ENCODE measurements around the gene SAT2. TPM values are rescaled to one million over a fixed set of nuclear protein-coding genes. Genes with fewer than 3 reads are reported as not detected.

Gene SAT2
- total and polyA plus RNA-seq, 2 of the 13 experiments (the other 11 are each of a cell fraction or from before 2014, with no cell fraction given): 37.6 to 93.7 TPM

DNA sequence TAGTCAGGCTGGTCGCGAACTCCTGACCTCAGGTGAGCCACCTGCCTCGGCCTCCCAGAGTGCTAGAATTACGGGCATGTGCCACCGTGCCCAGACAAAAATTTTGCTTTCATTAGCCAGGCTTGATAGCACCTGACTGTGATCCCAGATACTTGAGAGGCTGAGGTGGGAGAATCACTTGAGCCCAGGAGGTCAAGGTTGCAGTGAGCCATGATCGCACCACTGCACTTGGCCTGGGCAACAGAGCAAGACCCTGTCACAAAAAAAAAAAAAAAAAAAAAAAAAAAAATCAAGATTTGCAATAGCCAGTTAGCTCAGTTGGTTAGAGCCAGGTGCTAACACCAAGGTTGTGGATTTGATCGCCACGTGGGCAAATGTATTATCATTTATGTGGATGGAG lies 6.8 kb downstream of the SAT2 start:
- Histone ChIP-seq H3K9ac (ENCODE audit: insufficient read depth, low read depth, low read length) (no peak overlapping the region), H3K27me3 (ENCODE audit: control insufficient read depth in 1 of 2, insufficient read depth in 2 of 2, low read length in 2 of 2) (no peaks in the 10 kb centered on the region), H3K36me3 (replicated peaks in 1 of 2; ENCODE audit: control insufficient read depth in 1 of 2, insufficient read depth in 2 of 2, low read length in 2 of 2) (no peaks in the 10 kb centered on the region), H3K27ac (ENCODE audit: extremely low read length, insufficient read depth, low read length) (no peak overlapping the region), H3K79me2 (ENCODE audit: insufficient read depth, low read length) (no peaks in the 10 kb centered on the region), H2AFZ (ENCODE audit: low read length) (no peak overlapping the region), H3K4me3 (replicated peaks in 1 of 3; ENCODE audit: insufficient read depth in 1 of 3, low read depth in 2 of 3, low read length in 3 of 3) (no peak overlapping the region), H3K4me1 (ENCODE audit: insufficient read depth, low read length) (peaks cover 39% of the 10 kb centered on the region), H4K20me1 (ENCODE audit: insufficient read depth, low read length) (no peaks in the 10 kb centered on the region), H3K4me2 (ENCODE audit: low read depth, low read length) (no peak overlapping the region), H3K9me3 (ENCODE audit: low read length) (no peaks in the 10 kb centered on the region)
- no peak for DNase-seq (ENCODE audit: low spot score)
- TF ChIP-seq ZNF121 (CRISPR knock-in tag; IDR thresholded peaks at IDR 0.05) (peak; percentile 45; the same call in 1 of the 2 replicates), ZSCAN9 (CRISPR knock-in tag; IDR thresholded peaks at IDR 0.05; ENCODE audit: borderline replicate concordance) (no peak)
- 88% methylated on average over 8 of the region's 8 CpGs for WGBS (ENCODE audit: low lambda C conversion rate)
- POLR2A ChIA-PET: interaction anchor here (0.6 kb wide), 1 partner anchor 8 kb away, joined by 3 read pairs; no protein-coding TSS in a partner anchor
- CTCF ChIA-PET (ENCODE audit: low intra/inter-chr PET ratio, low total read pairs): no interaction called here
- FAIRE-seq: no peak
- in situ Hi-C loops (cut with HindIII; ENCODE audit: extremely low pct_ligation_motif_present, low pct_unique_long_range_greater_than_20kb): no loop called here
- intact Hi-C loops (cut with micrococcal nuclease; ENCODE audit: unreplicated experiment): no loop called here
- ATAC-seq: no peak
- no TSS peak for BruUV-seq (replicated peaks)

GRCh38 chr17:7618608-7619007 lies 9.0 kb downstream of the SAT2 start:
- 36% methylated on average over 5 of the region's 5 CpGs for WGBS (ENCODE audit: low lambda C conversion rate)
- FAIRE-seq (no peak), DNase-seq (ENCODE audit: low spot score) (no peak), ATAC-seq (no peak)
- H3K4me3 ChIP-seq (replicated peaks in 1 of 3; ENCODE audit: insufficient read depth in 1 of 3, low read depth in 2 of 3, low read length in 3 of 3): no peak overlapping the region
- peak overlapping the region; percentile 36; the same call in 1 of the 2 replicates for H3K4me2 ChIP-seq (ENCODE audit: low read depth, low read length)
- H3K4me1 ChIP-seq (ENCODE audit: insufficient read depth, low read length): peaks cover 29% of the 10 kb centered on the region
- intact Hi-C loops (cut with micrococcal nuclease; ENCODE audit: unreplicated experiment) (no loop called here), in situ Hi-C loops (cut with HindIII; ENCODE audit: extremely low pct_ligation_motif_present, low pct_unique_long_range_greater_than_20kb) (no loop called here)
- no peaks in the 10 kb centered on the region for H4K20me1 ChIP-seq (ENCODE audit: insufficient read depth, low read length)
- peaks cover 6% of the 10 kb centered on the region for H3K79me2 ChIP-seq (ENCODE audit: insufficient read depth, low read length)
- no peaks in the 10 kb centered on the region for H3K27me3 ChIP-seq (ENCODE audit: control insufficient read depth in 1 of 2, insufficient read depth in 2 of 2, low read length in 2 of 2)
- no peak overlapping the region for H3K27ac ChIP-seq (ENCODE audit: extremely low read length, insufficient read depth, low read length)
- no peak overlapping the region for H3K9ac ChIP-seq (ENCODE audit: insufficient read depth, low read depth, low read length)
- H2AFZ ChIP-seq (ENCODE audit: low read length): no peak overlapping the region
- ChIA-PET CTCF (ENCODE audit: low intra/inter-chr PET ratio, low total read pairs) (no interaction called here), POLR2A (interaction anchor here (0.6 to 3.5 kb wide), 5 partner anchors 8 to 69 kb away, joined by 3 to 25 read pairs (median 3); partner anchors contain the start of genes ATP1B2, SAT2, SHBG and TP53)
- H3K9me3 ChIP-seq (ENCODE audit: low read length): no peaks in the 10 kb centered on the region
- no TSS peak for BruUV-seq (replicated peaks)
- no peaks in the 10 kb centered on the region for H3K36me3 ChIP-seq (replicated peaks in 1 of 2; ENCODE audit: control insufficient read depth in 1 of 2, insufficient read depth in 2 of 2, low read length in 2 of 2)
- TF ChIP-seq MATR3 (CRISPR knock-in tag; IDR thresholded peaks at IDR 0.05) (no peak), PAWR (CRISPR knock-in tag; IDR thresholded peaks at IDR 0.05; ENCODE audit: borderline replicate concordance) (no peak), ZNF749 (CRISPR knock-in tag; IDR thresholded peaks at IDR 0.05; ENCODE audit: borderline replicate concordance) (no peak), EZH2 (conservative IDR thresholded peaks at IDR 0.05; ENCODE audit: low read depth, low read length) (no peak), NFE2 (CRISPR knock-in tag; IDR thresholded peaks at IDR 0.05) (no peak), ZNF878 (CRISPR knock-in tag; IDR thresholded peaks at IDR 0.05) (no peak), ZBTB10 (CRISPR knock-in tag; IDR thresholded peaks at IDR 0.05; ENCODE audit: borderline replicate concordance) (no peak), BCL6 (CRISPR knock-in tag; IDR thresholded peaks at IDR 0.05) (peak; percentile 44; the same call in 1 of the 2 replicates), HES4 (CRISPR knock-in tag; IDR thresholded peaks at IDR 0.05; ENCODE audit: borderline replicate concordance) (no peak), RARA (CRISPR knock-in tag; IDR thresholded peaks at IDR 0.05) (0 out of 2 replicates have a peak, but pooled peaks have one; percentile 21)
- TF ChIP-seq, protein P1, sequence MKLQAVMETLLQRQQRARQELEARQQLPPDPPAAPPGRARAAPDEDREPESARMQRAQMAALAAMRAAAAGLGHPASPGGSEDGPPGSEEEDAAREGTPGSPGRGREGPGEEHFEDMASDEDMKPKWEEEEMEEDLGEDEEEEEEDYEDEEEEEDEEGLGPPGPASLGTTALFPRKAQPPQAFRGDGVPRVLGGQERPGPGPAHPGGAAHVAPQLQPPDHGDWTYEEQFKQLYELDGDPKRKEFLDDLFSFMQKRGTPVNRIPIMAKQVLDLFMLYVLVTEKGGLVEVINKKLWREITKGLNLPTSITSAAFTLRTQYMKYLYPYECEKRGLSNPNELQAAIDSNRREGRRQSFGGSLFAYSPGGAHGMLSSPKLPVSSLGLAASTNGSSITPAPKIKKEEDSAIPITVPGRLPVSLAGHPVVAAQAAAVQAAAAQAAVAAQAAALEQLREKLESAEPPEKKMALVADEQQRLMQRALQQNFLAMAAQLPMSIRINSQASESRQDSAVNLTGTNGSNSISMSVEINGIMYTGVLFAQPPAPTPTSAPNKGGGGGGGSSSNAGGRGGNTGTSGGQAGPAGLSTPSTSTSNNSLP (IDR thresholded peaks at IDR 0.05; ENCODE audit: low read depth, low read length): no peak

Measured in HepG2 (cell line).